Measurements from ENCODE around the gene CNTN5.

- no peak for TF ChIP-seq CTCF (IDR thresholded peaks at IDR 0.05)
- TF ChIP-seq POLR2A (IDR thresholded peaks at IDR 0.05), result no peak
- no peak for TF ChIP-seq POLR2AphosphoS5 (IDR thresholded peaks at IDR 0.05)
- no peak for TF ChIP-seq EP300 (IDR thresholded peaks at IDR 0.05)
Observed at GRCh38 chr11:99531468-99531867, 510.7 kb downstream of the CNTN5 start.

Data from suprapubic skin (tissue), 4 donors.